HCT116 (cell line): Measurements from ENCODE around the gene TRIM5. TPM values are rescaled to one million over a fixed set of nuclear protein-coding genes. Genes with fewer than 3 reads are reported as not detected.

Source experiments
- ATAC-seq: fragments of 200-7000 bp; cut with Tn5 transposase; 2 replicates; pipeline ENCODE4 v1.9.1; 2020; ENCODE audit warnings: mild to moderate bottlenecking, moderate library complexity
- BruUV-seq: library from RNA; stranded (reverse); fragments of 400-500 nt; replicated peaks from 2 replicates; lab custom pipeline; 2021; lab: Mats Ljungman, UMichigan
- CTCF ChIA-PET: fragments of 300-600 bp; sonication (Branson Sonifier 250); formaldehyde crosslinking; loops from one replicate; lab custom pipeline; 2021; ENCODE audit warnings: antibody characterized with exemption; lab: Charles Lee
- POLR2A ChIA-PET: fragments of 300-600, 350-600 bp; sonication (Branson Sonifier 250); formaldehyde crosslinking; loops from one replicate; lab custom pipeline; 2021; ENCODE audit warnings: antibody characterized with exemption; lab: Charles Lee
- RAD21 ChIA-PET, 2 experiments: fragments of 300-600 bp; sonication (Branson Sonifier 250); formaldehyde crosslinking; loops; one replicate each; lab custom pipeline; 2023; ENCODE audit warnings: low total read pairs in 2 of 2; ENCODE audit not compliant: uncharacterized antibody in 2 of 2, unreplicated experiment in 2 of 2, low non-redundant PET in 1 of 2; lab: Charles Lee
- DNase-seq: peaks from one replicate; pipeline ENCODE4 v3.0.0-alpha.2; 2010; ENCODE audit warnings: low read depth, low spot score
- H2AFZ ChIP-seq: fragments of 200-600 bp; shearing (Covaris generic), sonication (generic); 2 replicates; pipeline ENCODE4 v1.6.1; 2017; ENCODE audit warnings: low read depth, mixed run types, mixed read lengths, antibody characterized with exemption, low read length; ENCODE audit not compliant: poor library complexity, severe bottlenecking
- H3K27ac ChIP-seq: 2 replicates; pipeline ENCODE4 v1.5.1; 2012; ENCODE audit warnings: low read depth, low read length
- H3K27me3 ChIP-seq: fragments of 200-600 bp; sonication (generic); 2 replicates; pipeline ENCODE4 v1.6.1; 2016; ENCODE audit warnings: mixed run types, low read length, mixed read lengths; ENCODE audit not compliant: insufficient read depth
- H3K36me3 ChIP-seq, 2 experiments: fragments of 200-500 bp in 1 of 2; fragments of 200-600 bp in 1 of 2; sonication (Bioruptor generic) in 1 of 2; sonication (generic) in 1 of 2; 2 replicates each; pipeline versions ENCODE4 v1.5.1 to v1.6.1; 2014 to 2016; ENCODE audit warnings: low read length in 2 of 2, inconsistent platforms in 1 of 2, mixed read lengths in 1 of 2, mixed run types in 1 of 2; ENCODE audit not compliant: insufficient read depth in 2 of 2, control insufficient read depth in 1 of 2
- H3K4me1 ChIP-seq, 2 experiments: fragments of 200-600 bp in 1 of 2; sonication (generic) in 1 of 2; 2 replicates each; pipeline versions ENCODE4 v1.5.1 to v1.6.1; 2012 to 2017; ENCODE audit warnings: low read length in 2 of 2, inconsistent platforms in 1 of 2, mild to moderate bottlenecking in 1 of 2, mixed read lengths in 1 of 2, mixed run types in 1 of 2, moderate library complexity in 1 of 2; ENCODE audit not compliant: insufficient read depth in 2 of 2, control insufficient read depth in 1 of 2
- H3K4me2 ChIP-seq: fragments of 200-600 bp; sonication (generic); 2 replicates; pipeline ENCODE4 v1.6.1; 2017; ENCODE audit warnings: mixed run types, low read length, mixed read lengths
- H3K4me3 ChIP-seq, 2 experiments: fragments of 200-600 bp in 1 of 2; sonication (generic) in 1 of 2; replicated peaks in 1 of 2; 2 replicates each; pipeline ENCODE4 v1.5.1; 2011 to 2016; ENCODE audit warnings: low read length in 2 of 2, control low read depth in 1 of 2, low read depth in 1 of 2, mild to moderate bottlenecking in 1 of 2, mixed read lengths in 1 of 2, mixed run types in 1 of 2
- H3K79me2 ChIP-seq: fragments of 200-600 bp; sonication (generic); 2 replicates; pipeline ENCODE4 v1.6.1; 2017; ENCODE audit warnings: mild to moderate bottlenecking, mixed run types, low read length, moderate library complexity, mixed read lengths; ENCODE audit not compliant: insufficient read depth
- H3K9ac ChIP-seq: fragments of 200-600 bp; sonication (generic); 2 replicates; pipeline ENCODE4 v1.6.1; 2016; ENCODE audit warnings: low read length, mixed read lengths
- H3K9me2 ChIP-seq: fragments of 200-600 bp; sonication (generic), shearing (Covaris generic); 2 replicates; pipeline ENCODE4 v1.6.1; 2017; ENCODE audit warnings: mixed run types, mild to moderate bottlenecking, moderate library complexity; ENCODE audit not compliant: insufficient read depth
- H3K9me3 ChIP-seq, 2 experiments: fragments of 200-500 bp in 1 of 2; fragments of 200-600 bp in 1 of 2; sonication (Bioruptor generic) in 1 of 2; sonication (generic) in 1 of 2; 2 replicates each; pipeline ENCODE4 v1.6.1; 2014 to 2017; ENCODE audit warnings: low read length in 2 of 2, mixed read lengths in 2 of 2, inconsistent platforms in 1 of 2, low read depth in 1 of 2, mild to moderate bottlenecking in 1 of 2, mixed run types in 1 of 2, moderate library complexity in 1 of 2; ENCODE audit not compliant: control insufficient read depth in 1 of 2, insufficient read depth in 1 of 2
- H4K20me1 ChIP-seq: fragments of 200-600 bp; sonication (generic), shearing (Covaris generic); 2 replicates; pipeline ENCODE4 v1.6.1; 2017; ENCODE audit warnings: mixed run types, mild to moderate bottlenecking, moderate library complexity; ENCODE audit not compliant: insufficient read depth
- CBX3 ChIP-seq: IDR thresholded peaks from 2 replicates; pipeline ENCODE4 v1.6.1; 2012; ENCODE audit warnings: low read depth
- CTCF ChIP-seq, 3 experiments: fragments of 200-600 bp in 1 of 3; sonication (generic) in 1 of 3; IDR thresholded peaks in 2 of 3; conservative IDR thresholded peaks in 1 of 3; 2 replicates each; pipeline ENCODE4 v1.5.1; 2012 to 2017; ENCODE audit warnings: low read depth in 2 of 3, low read length in 2 of 3, antibody characterized with exemption in 1 of 3, borderline replicate concordance in 1 of 3, control low read depth in 1 of 3, mild to moderate bottlenecking in 1 of 3, mixed read lengths in 1 of 3, mixed run types in 1 of 3, moderate library complexity in 1 of 3; ENCODE audit not compliant: insufficient read depth in 1 of 3
- EGR1 ChIP-seq: IDR thresholded peaks from 2 replicates; pipeline ENCODE4 v1.6.1; 2012; ENCODE audit warnings: low read depth
- EZH2 ChIP-seq: fragments of 200-600 bp; sonication (generic); IDR thresholded peaks from 2 replicates; pipeline ENCODE4 v1.6.1; 2017; ENCODE audit warnings: antibody characterized with exemption, mixed run types
- EZH2phosphoT487 ChIP-seq: fragments of 200-600 bp; IDR thresholded peaks from 2 replicates; pipeline ENCODE4 v1.6.1; 2018; ENCODE audit warnings: antibody characterized with exemption, borderline replicate concordance
- FOSL1 ChIP-seq: IDR thresholded peaks from 2 replicates; pipeline ENCODE4 v1.6.1; 2012; ENCODE audit warnings: low read depth
- POLR2A ChIP-seq: IDR thresholded peaks from 2 replicates; pipeline ENCODE4 v1.7.0; 2011; ENCODE audit warnings: borderline replicate concordance; ENCODE audit not compliant: insufficient read depth, insufficient read length; ENCODE audit errors: extremely low read depth
- POLR2AphosphoS5 ChIP-seq: IDR thresholded peaks from 2 replicates; pipeline ENCODE4 v1.6.1; 2011; ENCODE audit warnings: mild to moderate bottlenecking, low read depth, low read length, moderate library complexity
- RAD21 ChIP-seq: IDR thresholded peaks from 2 replicates; pipeline ENCODE4 v1.6.1; 2012; ENCODE audit warnings: low read depth, mild to moderate bottlenecking
- SIN3A ChIP-seq: IDR thresholded peaks from 2 replicates; pipeline ENCODE4 v1.6.1; 2012; ENCODE audit warnings: low read depth
- TCF7L2 ChIP-seq: IDR thresholded peaks from 2 replicates; pipeline ENCODE4 v1.7.0; 2011; ENCODE audit warnings: borderline replicate concordance, inconsistent platforms; ENCODE audit not compliant: insufficient read depth, insufficient read length; ENCODE audit errors: extremely low read depth
- YY1 ChIP-seq: IDR thresholded peaks from 2 replicates; pipeline ENCODE4 v1.6.1; 2011; ENCODE audit warnings: low read length, low read depth, moderate library complexity, mild to moderate bottlenecking; ENCODE audit not compliant: insufficient replicate concordance; ENCODE audit errors: extremely low read depth
- ZBTB33 ChIP-seq: IDR thresholded peaks from 2 replicates; pipeline ENCODE4 v1.6.1; 2011; ENCODE audit warnings: mild to moderate bottlenecking, low read length, moderate library complexity; ENCODE audit not compliant: insufficient replicate concordance; ENCODE audit errors: extremely low read depth
- ZNF274 ChIP-seq: fragments of 200-500 bp; sonication (Bioruptor generic); IDR thresholded peaks from 2 replicates; pipeline ENCODE4 v1.6.1; 2014; ENCODE audit warnings: mild to moderate bottlenecking, low read depth, low read length, inconsistent platforms
- intact Hi-C: fragments of 100-400 bp; cut with micrococcal nuclease; formaldehyde crosslinking; loops from 2 replicates; pipeline ENCODE4 v1.10.0; 2022
- total RNA-seq: library from RNA; stranded (reverse); gene quantifications from one replicate; pipeline ENCODE4 v1.2.1, GENCODE V29; 2021; ENCODE audit not compliant: unreplicated experiment

Gene TRIM5
- total RNA-seq, 1 experiment from 2014 or later = 13.7 TPM

DNA sequence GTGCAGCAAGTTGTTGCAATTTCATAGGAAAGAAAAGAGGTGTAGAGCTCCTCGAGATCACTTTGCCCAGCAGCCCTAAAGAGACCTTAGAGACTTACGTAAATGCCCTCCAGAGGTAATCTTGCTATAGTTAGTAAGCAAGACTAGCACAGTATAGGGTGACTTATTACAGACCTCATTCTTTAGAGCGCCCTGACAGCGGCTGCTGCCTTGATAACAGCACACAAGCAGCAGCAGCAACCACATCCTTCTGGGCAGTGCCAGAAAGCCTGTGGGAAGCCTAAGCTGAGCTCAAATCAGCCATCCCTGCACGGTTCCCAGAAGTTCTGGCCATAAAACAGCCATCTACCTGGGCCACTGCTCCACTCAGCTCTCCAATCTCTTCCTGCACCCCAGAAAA, 28.8 kb upstream of the TRIM5 start (continued):
- TF ChIP-seq FOSL1 = no peak
- TF ChIP-seq SIN3A = no peak
- no peak for TF ChIP-seq POLR2A
- no peak for TF ChIP-seq ZBTB33
- TF ChIP-seq EZH2phosphoT487 = no peak
- no peak for TF ChIP-seq POLR2AphosphoS5
- no peak for TF ChIP-seq CTCF (IDR thresholded peaks at IDR 0.05 in 2 of 3, conservative IDR thresholded peaks at IDR 0.05 in 1 of 3; ENCODE audit: borderline replicate concordance in 1 of 3, insufficient read depth in 1 of 3, low read depth in 2 of 3, low read length in 2 of 3)
- TF ChIP-seq TCF7L2 = no peak
- TF ChIP-seq YY1 = no peak

DNA sequence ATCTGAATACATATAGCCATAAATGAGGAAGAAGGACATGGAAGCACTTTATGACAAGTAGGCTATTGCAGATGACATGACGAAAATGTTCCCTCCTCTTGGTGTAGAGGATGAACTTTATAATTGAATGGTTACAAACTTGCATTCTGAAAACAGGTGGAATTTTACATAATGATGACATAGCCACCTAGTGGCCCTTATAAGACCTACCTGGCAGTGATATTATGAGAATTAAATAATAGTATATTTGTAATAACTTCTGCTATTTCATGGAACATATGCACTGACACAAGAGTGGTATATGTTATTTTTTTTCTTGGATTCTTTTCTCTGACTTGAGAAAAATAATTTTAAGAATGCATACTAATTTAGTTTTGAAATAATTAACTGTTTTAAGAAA, 27.6 kb upstream of the TRIM5 start:
- Histone ChIP-seq H4K20me1 (no peaks in the 10 kb centered on the region; the same call in 1 of the 2 replicates), H3K9ac (no peak overlapping the region), H3K4me2 (no peak overlapping the region), H3K4me1 (no peaks in the 10 kb centered on the region), H2AFZ (no peak overlapping the region), H3K36me3 (no peaks in the 10 kb centered on the region), H3K9me2 (no peaks in the 10 kb centered on the region), H3K4me3 (no peak overlapping the region), H3K9me3 (no peaks in the 10 kb centered on the region), H3K27ac (no peak overlapping the region), H3K79me2 (no peaks in the 10 kb centered on the region), H3K27me3 (peaks cover 36% of the 10 kb centered on the region)
- BruUV-seq = no TSS peak
- no peak for TF ChIP-seq EZH2
- no peak for TF ChIP-seq ZNF274
- no peak for TF ChIP-seq CBX3
- TF ChIP-seq RAD21 = peak; percentile 71
- TF ChIP-seq EGR1 = no peak
- TF ChIP-seq CTCF (IDR thresholded peaks at IDR 0.05 in 2 of 3, conservative IDR thresholded peaks at IDR 0.05 in 1 of 3; ENCODE audit: borderline replicate concordance in 1 of 3, insufficient read depth in 1 of 3, low read depth in 2 of 3, low read length in 2 of 3) = peak; percentile 41 to 60 (median 56); a peak in 5 of 6 replicates
- RAD21 ChIA-PET = no interaction called here
- POLR2A ChIA-PET = no interaction called here
- ATAC-seq (peak; percentile 57), DNase-seq (peak; percentile 7)
- CTCF ChIA-PET = no interaction called here
- intact Hi-C loops = loop anchor here (5.0 kb wide), 2 partner anchors 110 to 590 kb away; no protein-coding TSS in a partner anchor
